Right atrium auricular region (tissue), 2 donors: ENCODE results near the gene AOPEP. TPM values are rescaled to one million over a fixed set of nuclear protein-coding genes. Genes with fewer than 3 reads are reported as not detected.

Source experiments
- DNase-seq: peaks from one replicate; pipeline ENCODE4 v3.0.0-alpha.2; 2019; ENCODE audit warnings: low spot score
- H3K27ac ChIP-seq, 2 donors: fragments of 200-600 bp; sonication (generic); 1 replicate in 1 of 2; 2 replicates in 1 of 2; pipeline ENCODE4 v1.5.1; 2016 to 2019
- H3K27me3 ChIP-seq, 2 donors: fragments of 200-600 bp; sonication (generic); one replicate each; pipeline versions ENCODE4 v1.5.1 to v1.6.0; 2017 to 2019
- H3K36me3 ChIP-seq: fragments of 200-600 bp; sonication (generic); one replicate; pipeline ENCODE4 v1.5.1; 2016
- H3K4me1 ChIP-seq, 2 donors: fragments of 200-600 bp; sonication (generic); one replicate each; pipeline versions ENCODE4 v1.5.1 to v1.6.0; 2017 to 2019
- H3K4me3 ChIP-seq, 2 donors: fragments of 200-600 bp; sonication (generic); 1 replicate in 1 of 2; 2 replicates in 1 of 2; pipeline ENCODE4 v1.5.1; 2017 to 2019; ENCODE audit warnings: mild to moderate bottlenecking in 1 of 2, moderate library complexity in 1 of 2
- H3K9me3 ChIP-seq, 2 donors: fragments of 200-600 bp; sonication (generic); one replicate each; pipeline ENCODE4 v1.5.1; 2019
- total RNA-seq, 2 donors: library from RNA; depleted of rRNA; stranded (reverse); fragments of >200 nt; gene quantifications; one replicate each; pipeline ENCODE4 v1.1.0, GENCODE V29; 2016
- TF ChIP-seq, protein P1 (sequence below), 2 donors: fragments of 200-600 bp; sonication (generic); IDR thresholded peaks; one replicate each; pipeline ENCODE4 v1.5.1; 2019; ENCODE audit warnings: antibody characterized with exemption in 2 of 2

Gene AOPEP
- total RNA-seq, 2 donors from 2014 or later, result 262 to 314 TPM

DNA sequence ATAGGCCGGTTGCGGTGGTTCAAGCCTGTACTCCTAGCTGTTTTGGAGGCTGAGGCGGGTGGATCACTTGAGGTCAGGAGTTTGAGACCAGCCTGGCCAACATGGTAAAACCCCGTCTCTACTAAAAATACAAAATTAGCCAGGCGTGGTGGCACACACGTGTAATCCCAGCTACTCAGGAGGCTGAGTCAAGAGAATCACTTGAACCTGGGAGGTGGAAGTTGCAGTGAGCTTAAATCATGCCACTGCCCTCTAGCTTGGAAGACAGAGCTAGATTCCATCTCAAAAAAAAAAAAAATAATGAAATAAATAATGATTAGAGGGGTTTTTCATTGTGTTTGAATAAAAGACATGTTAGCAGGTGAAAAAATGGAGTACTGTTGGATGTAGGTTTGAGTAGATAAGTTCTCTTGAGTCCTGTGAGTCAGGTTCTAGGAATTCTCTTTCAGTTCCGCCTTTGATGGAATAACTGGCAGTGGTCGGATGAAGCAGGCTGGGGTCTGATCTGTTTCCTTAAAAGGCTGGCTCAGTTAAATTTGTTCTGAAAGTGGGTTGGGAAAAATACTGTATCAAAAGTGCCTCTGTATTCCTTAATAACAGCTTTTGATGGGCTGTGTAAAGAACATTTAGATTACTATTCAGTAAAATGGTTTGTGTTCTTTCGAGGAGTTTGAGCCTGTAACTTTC lies 73.2 kb downstream of the AOPEP start:
- H3K36me3 ChIP-seq, result no peaks in the 10 kb centered on the region
- no peak overlapping the region for H3K4me3 ChIP-seq
- no peaks in the 10 kb centered on the region for H3K27me3 ChIP-seq
- no peaks in the 10 kb centered on the region for H3K9me3 ChIP-seq
- TF ChIP-seq, protein P1, sequence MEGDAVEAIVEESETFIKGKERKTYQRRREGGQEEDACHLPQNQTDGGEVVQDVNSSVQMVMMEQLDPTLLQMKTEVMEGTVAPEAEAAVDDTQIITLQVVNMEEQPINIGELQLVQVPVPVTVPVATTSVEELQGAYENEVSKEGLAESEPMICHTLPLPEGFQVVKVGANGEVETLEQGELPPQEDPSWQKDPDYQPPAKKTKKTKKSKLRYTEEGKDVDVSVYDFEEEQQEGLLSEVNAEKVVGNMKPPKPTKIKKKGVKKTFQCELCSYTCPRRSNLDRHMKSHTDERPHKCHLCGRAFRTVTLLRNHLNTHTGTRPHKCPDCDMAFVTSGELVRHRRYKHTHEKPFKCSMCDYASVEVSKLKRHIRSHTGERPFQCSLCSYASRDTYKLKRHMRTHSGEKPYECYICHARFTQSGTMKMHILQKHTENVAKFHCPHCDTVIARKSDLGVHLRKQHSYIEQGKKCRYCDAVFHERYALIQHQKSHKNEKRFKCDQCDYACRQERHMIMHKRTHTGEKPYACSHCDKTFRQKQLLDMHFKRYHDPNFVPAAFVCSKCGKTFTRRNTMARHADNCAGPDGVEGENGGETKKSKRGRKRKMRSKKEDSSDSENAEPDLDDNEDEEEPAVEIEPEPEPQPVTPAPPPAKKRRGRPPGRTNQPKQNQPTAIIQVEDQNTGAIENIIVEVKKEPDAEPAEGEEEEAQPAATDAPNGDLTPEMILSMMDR (IDR thresholded peaks at IDR 0.05), result no peak
- peak overlapping the region; percentile 52 to 69 for H3K27ac ChIP-seq
- no peak for DNase-seq
- peaks cover 0 to 16% of the 10 kb centered on the region in 2 donors for H3K4me1 ChIP-seq

- H3K36me3 ChIP-seq, result no peaks in the 10 kb centered on the region
- H3K4me1 ChIP-seq, result peaks cover 0 to 25% of the 10 kb centered on the region in 2 donors
- no peaks in the 10 kb centered on the region for H3K27me3 ChIP-seq
- peak overlapping the region; percentile 52 to 69 for H3K27ac ChIP-seq
- H3K9me3 ChIP-seq, result no peaks in the 10 kb centered on the region
- no peak for DNase-seq
- H3K4me3 ChIP-seq, result no peak overlapping the region
- TF ChIP-seq, protein P1 (IDR thresholded peaks at IDR 0.05), result no peak
Observed at GRCh38 chr9:94800424-94801117, 74.1 kb downstream of the AOPEP start.

- no peak for DNase-seq
- TF ChIP-seq, protein P1 (IDR thresholded peaks at IDR 0.05), result no peak
- H3K9me3 ChIP-seq, result no peaks in the 10 kb centered on the region
- H3K4me1 ChIP-seq, result peaks cover 0 to 31% of the 10 kb centered on the region in 2 donors
- H3K27ac ChIP-seq, result peak overlapping the region; percentile 52 to 69
- H3K27me3 ChIP-seq, result no peaks in the 10 kb centered on the region
- no peaks in the 10 kb centered on the region for H3K36me3 ChIP-seq
- no peak overlapping the region for H3K4me3 ChIP-seq
Observed at GRCh38 chr9:94801234-94801633, 74.7 kb downstream of the AOPEP start.

- Histone ChIP-seq H3K36me3 (no peaks in the 10 kb centered on the region), H3K27ac (peak overlapping the region; percentile 52 to 69), H3K4me1 (peaks cover 0 to 36% of the 10 kb centered on the region in 2 donors), H3K4me3 (no peak overlapping the region), H3K27me3 (no peaks in the 10 kb centered on the region), H3K9me3 (no peaks in the 10 kb centered on the region)
- DNase-seq, result no peak
- TF ChIP-seq, protein P1 (IDR thresholded peaks at IDR 0.05), result no peak
Observed at GRCh38 chr9:94801681-94802080, 75.2 kb downstream of the AOPEP start.

- Histone ChIP-seq H3K4me1 (peaks cover 0 to 42% of the 10 kb centered on the region in 2 donors), H3K27me3 (no peaks in the 10 kb centered on the region), H3K27ac (peak overlapping the region; percentile 14 to 30), H3K36me3 (peaks cover 2% of the 10 kb centered on the region), H3K4me3 (no peak overlapping the region), H3K9me3 (no peaks in the 10 kb centered on the region)
- DNase-seq, result no peak
- TF ChIP-seq, protein P1 (IDR thresholded peaks at IDR 0.05), result no peak
Observed at GRCh38 chr9:94802251-94802650, 75.8 kb downstream of the AOPEP start.
